Suprapubic skin (tissue), 4 donors: ENCODE data around the gene EPHA5. TPM values are rescaled to one million over a fixed set of nuclear protein-coding genes. Genes with fewer than 3 reads are reported as not detected.

ENCODE experiments used
- DNase-seq, 2 donors: peaks; one replicate each; pipeline ENCODE4 v3.0.0-alpha.2; 2019; ENCODE audit warnings: low spot score in 2 of 2
- H3K27ac ChIP-seq: fragments of 200-600 bp; sonication (generic); one replicate; pipeline ENCODE4 v1.5.1; 2019
- H3K27me3 ChIP-seq: fragments of 200-600 bp; sonication (generic); one replicate; pipeline ENCODE4 v1.5.1; 2019
- H3K36me3 ChIP-seq: fragments of 200-600 bp; sonication (generic); one replicate; pipeline ENCODE4 v1.5.1; 2019
- H3K4me1 ChIP-seq: fragments of 200-600 bp; sonication (generic); one replicate; pipeline ENCODE4 v1.5.1; 2019
- H3K4me3 ChIP-seq: fragments of 200-600 bp; sonication (generic); one replicate; pipeline ENCODE4 v1.5.1; 2019; ENCODE audit warnings: mild to moderate bottlenecking
- H3K9me3 ChIP-seq: fragments of 200-600 bp; sonication (generic); one replicate; pipeline ENCODE4 v1.5.1; 2019
- CTCF ChIP-seq, 2 donors: fragments of 200-600 bp in 1 of 2; fragments of 450-650 bp in 1 of 2; sonication (generic) in 1 of 2; IDR thresholded peaks; one replicate each; pipeline ENCODE4 v1.5.1; 2016 to 2019; ENCODE audit warnings: antibody characterized with exemption in 2 of 2, mild to moderate bottlenecking in 1 of 2, moderate library complexity in 1 of 2
- EP300 ChIP-seq: sonication (generic); formaldehyde crosslinking; IDR thresholded peaks from one replicate; pipeline ENCODE4 v1.6.1; 2017; ENCODE audit warnings: antibody characterized with exemption
- POLR2A ChIP-seq, 2 donors: fragments of 450-650 bp; IDR thresholded peaks; one replicate each; pipeline ENCODE4 v1.6.1; 2017; ENCODE audit warnings: antibody characterized with exemption in 2 of 2, mild to moderate bottlenecking in 2 of 2, moderate library complexity in 2 of 2
- POLR2AphosphoS5 ChIP-seq, 3 donors: sonication (generic); formaldehyde crosslinking; IDR thresholded peaks; one replicate each; pipeline ENCODE4 v1.6.1; 2017; ENCODE audit warnings: antibody characterized with exemption in 3 of 3
- WGBS: methylation state at CpG from one replicate; pipeline ENCODE4 v1.1.5; 2018; 5-methylcytosine and 5-hydroxymethylcytosine counted together
- total RNA-seq, 4 donors: library from RNA; depleted of rRNA; stranded (reverse); fragments of >200 nt; gene quantifications; one replicate each; pipeline ENCODE4 v1.1.0, GENCODE V29; 2016

Gene EPHA5
- total RNA-seq, 4 donors from 2014 or later = 0.15 to 0.55 (median 0.37) TPM

- WGBS = 64% methylated on average over 2 of the region's 2 CpGs
- no peaks in the 10 kb centered on the region for H3K4me1 ChIP-seq
- no peak for DNase-seq
- TF ChIP-seq POLR2A (IDR thresholded peaks at IDR 0.05) (no peak), CTCF (IDR thresholded peaks at IDR 0.05) (no peak), POLR2AphosphoS5 (IDR thresholded peaks at IDR 0.05) (no peak), EP300 (no peak)
- H3K27ac ChIP-seq = no peak overlapping the region
- H3K9me3 ChIP-seq = no peaks in the 10 kb centered on the region
- H3K36me3 ChIP-seq = no peaks in the 10 kb centered on the region
- H3K27me3 ChIP-seq = no peaks in the 10 kb centered on the region
- no peak overlapping the region for H3K4me3 ChIP-seq
Observed at GRCh38 chr4:65515646-65516045, 154.6 kb downstream of the EPHA5 start.

- Histone ChIP-seq H3K36me3 (no peaks in the 10 kb centered on the region), H3K27ac (no peak overlapping the region), H3K9me3 (no peaks in the 10 kb centered on the region), H3K27me3 (no peaks in the 10 kb centered on the region), H3K4me3 (no peak overlapping the region), H3K4me1 (no peaks in the 10 kb centered on the region)
- DNase-seq = no peak
- 82% methylated on average over 1 of the region's 1 CpG for WGBS
- TF ChIP-seq POLR2AphosphoS5 (IDR thresholded peaks at IDR 0.05) = no peak
- no peak for TF ChIP-seq EP300
- TF ChIP-seq CTCF (IDR thresholded peaks at IDR 0.05) = no peak
- TF ChIP-seq POLR2A (IDR thresholded peaks at IDR 0.05) = no peak
Observed at GRCh38 chr4:65510976-65511375, 159.3 kb downstream of the EPHA5 start.

- Histone ChIP-seq H3K4me1 (no peaks in the 10 kb centered on the region), H3K27ac (no peak overlapping the region), H3K27me3 (no peaks in the 10 kb centered on the region), H3K9me3 (no peaks in the 10 kb centered on the region), H3K4me3 (no peak overlapping the region), H3K36me3 (no peaks in the 10 kb centered on the region)
- DNase-seq = no peak
- TF ChIP-seq POLR2A (IDR thresholded peaks at IDR 0.05) (no peak), EP300 (no peak), POLR2AphosphoS5 (IDR thresholded peaks at IDR 0.05) (no peak), CTCF (IDR thresholded peaks at IDR 0.05) (no peak)
- 72% methylated on average over 2 of the region's 2 CpGs for WGBS
Observed at GRCh38 chr4:65508168-65508567, 162.1 kb downstream of the EPHA5 start.

GRCh38 chr4:65502131-65502701 is 168.1 kb downstream of the EPHA5 start:
- no peak for DNase-seq
- TF ChIP-seq POLR2A (IDR thresholded peaks at IDR 0.05) (no peak), POLR2AphosphoS5 (IDR thresholded peaks at IDR 0.05) (no peak), CTCF (IDR thresholded peaks at IDR 0.05) (no peak), EP300 (no peak)
- Histone ChIP-seq H3K4me1 (no peaks in the 10 kb centered on the region), H3K9me3 (no peaks in the 10 kb centered on the region), H3K4me3 (no peak overlapping the region), H3K27ac (no peak overlapping the region), H3K36me3 (no peaks in the 10 kb centered on the region), H3K27me3 (no peaks in the 10 kb centered on the region)
- whole genome bisulfite sequencing = 83% methylated on average over 2 of the region's 2 CpGs

- no peak for DNase-seq
- Histone ChIP-seq H3K4me3 (no peak overlapping the region), H3K9me3 (no peaks in the 10 kb centered on the region), H3K27me3 (no peaks in the 10 kb centered on the region), H3K4me1 (no peaks in the 10 kb centered on the region), H3K27ac (no peak overlapping the region), H3K36me3 (no peaks in the 10 kb centered on the region)
- TF ChIP-seq EP300 = no peak
- TF ChIP-seq CTCF (IDR thresholded peaks at IDR 0.05) = no peak
- TF ChIP-seq POLR2A (IDR thresholded peaks at IDR 0.05) = no peak
- TF ChIP-seq POLR2AphosphoS5 (IDR thresholded peaks at IDR 0.05) = no peak
- WGBS = 98% methylated on average over 2 of the region's 2 CpGs
Observed at GRCh38 chr4:65498606-65499005, 171.7 kb downstream of the EPHA5 start.
